ENCODE results near the gene KDM1A.

DNA sequence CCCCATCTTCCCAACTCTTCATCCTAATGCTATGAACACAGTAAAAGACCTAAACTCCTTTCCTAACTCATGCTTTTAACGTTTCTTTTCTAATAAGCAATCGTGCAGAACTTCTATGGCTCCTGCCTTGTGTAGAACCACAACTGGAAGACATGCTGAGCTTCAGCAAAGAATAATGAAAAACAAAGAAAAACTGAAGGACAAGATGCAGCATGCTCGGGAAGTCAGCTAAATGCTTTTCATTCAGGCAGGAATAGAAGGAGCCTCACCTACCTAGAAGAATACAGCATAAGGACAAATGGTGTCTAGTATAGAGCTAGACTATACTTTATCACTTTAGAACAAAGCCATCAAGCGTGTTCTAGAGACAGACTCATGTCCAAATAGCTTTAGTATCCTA is 103.5 kb downstream of the KDM1A start:
- TF ChIP-seq PBX3 (CRISPR knock-in tag; IDR thresholded peaks at IDR 0.05) = no peak
- no peak for TF ChIP-seq CTCF (tag by site-specific recombination; IDR thresholded peaks at IDR 0.05)
- no peak for TF ChIP-seq SP7 (tag by site-specific recombination; IDR thresholded peaks at IDR 0.05)
- TF ChIP-seq, protein P1, sequence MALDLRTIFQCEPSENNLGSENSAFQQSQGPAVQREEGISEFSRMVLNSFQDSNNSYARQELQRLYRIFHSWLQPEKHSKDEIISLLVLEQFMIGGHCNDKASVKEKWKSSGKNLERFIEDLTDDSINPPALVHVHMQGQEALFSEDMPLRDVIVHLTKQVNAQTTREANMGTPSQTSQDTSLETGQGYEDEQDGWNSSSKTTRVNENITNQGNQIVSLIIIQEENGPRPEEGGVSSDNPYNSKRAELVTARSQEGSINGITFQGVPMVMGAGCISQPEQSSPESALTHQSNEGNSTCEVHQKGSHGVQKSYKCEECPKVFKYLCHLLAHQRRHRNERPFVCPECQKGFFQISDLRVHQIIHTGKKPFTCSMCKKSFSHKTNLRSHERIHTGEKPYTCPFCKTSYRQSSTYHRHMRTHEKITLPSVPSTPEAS (tag by site-specific recombination; IDR thresholded peaks at IDR 0.05) = no peak
- TF ChIP-seq ZNF10 (tag by site-specific recombination; IDR thresholded peaks at IDR 0.05) = no peak
- TF ChIP-seq, protein P2, sequence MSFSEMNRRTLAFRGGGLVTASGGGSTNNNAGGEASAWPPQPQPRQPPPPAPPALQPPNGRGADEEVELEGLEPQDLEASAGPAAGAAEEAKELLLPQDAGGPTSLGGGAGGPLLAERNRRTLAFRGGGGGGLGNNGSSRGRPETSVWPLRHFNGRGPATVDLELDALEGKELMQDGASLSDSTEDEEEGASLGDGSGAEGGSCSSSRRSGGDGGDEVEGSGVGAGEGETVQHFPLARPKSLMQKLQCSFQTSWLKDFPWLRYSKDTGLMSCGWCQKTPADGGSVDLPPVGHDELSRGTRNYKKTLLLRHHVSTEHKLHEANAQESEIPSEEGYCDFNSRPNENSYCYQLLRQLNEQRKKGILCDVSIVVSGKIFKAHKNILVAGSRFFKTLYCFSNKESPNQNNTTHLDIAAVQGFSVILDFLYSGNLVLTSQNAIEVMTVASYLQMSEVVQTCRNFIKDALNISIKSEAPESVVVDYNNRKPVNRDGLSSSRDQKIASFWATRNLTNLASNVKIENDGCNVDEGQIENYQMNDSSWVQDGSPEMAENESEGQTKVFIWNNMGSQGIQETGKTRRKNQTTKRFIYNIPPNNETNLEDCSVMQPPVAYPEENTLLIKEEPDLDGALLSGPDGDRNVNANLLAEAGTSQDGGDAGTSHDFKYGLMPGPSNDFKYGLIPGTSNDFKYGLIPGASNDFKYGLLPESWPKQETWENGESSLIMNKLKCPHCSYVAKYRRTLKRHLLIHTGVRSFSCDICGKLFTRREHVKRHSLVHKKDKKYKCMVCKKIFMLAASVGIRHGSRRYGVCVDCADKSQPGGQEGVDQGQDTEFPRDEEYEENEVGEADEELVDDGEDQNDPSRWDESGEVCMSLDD (tag by site-specific recombination; IDR thresholded peaks at IDR 0.05) = no peak
- no peak for TF ChIP-seq PRDM2 (tag by site-specific recombination; IDR thresholded peaks at IDR 0.05; ENCODE audit: borderline replicate concordance)

Data from HEK293 (cell line).